Globus pallidus (tissue), 1 donor: ENCODE measurements around the gene MED12L.

Experiments
- DNase-seq: peaks from one replicate; pipeline ENCODE4 v3.0.0-alpha.2; 2015; ENCODE audit warnings: low spot score

Gene MED12L

GRCh38 chr3:151178208-151178845 lies 92.9 kb downstream of the MED12L start:
- no peak for DNase-seq

GRCh38 chr3:151182349-151183079 lies 97.0 kb downstream of the MED12L start:
- no peak for DNase-seq

GRCh38 chr3:151183265-151183671 lies 97.8 kb downstream of the MED12L start:
- DNase-seq, result no peak

- DNase-seq, result no peak
These were observed 105.6 kb downstream of the MED12L start for GRCh38 chr3:151191095-151191494.

GRCh38 chr3:151192545-151192944 lies 107.1 kb downstream of the MED12L start:
- DNase-seq, result no peak

- DNase-seq, result no peak
These were observed 110.4 kb downstream of the MED12L start for GRCh38 chr3:151195826-151196225.

- no peak for DNase-seq
These were observed 111.0 kb downstream of the MED12L start for GRCh38 chr3:151196434-151196833.

- no peak for DNase-seq
These were observed 111.8 kb downstream of the MED12L start for GRCh38 chr3:151197228-151197627.

GRCh38 chr3:151197981-151198767 lies 112.7 kb downstream of the MED12L start:
- no peak for DNase-seq

- no peak for DNase-seq
These were observed 113.4 kb downstream of the MED12L start for GRCh38 chr3:151198849-151199248.

- DNase-seq, result no peak
These were observed 114.3 kb downstream of the MED12L start for GRCh38 chr3:151199554-151200438.

- no peak for DNase-seq
These were observed 115.1 kb downstream of the MED12L start for GRCh38 chr3:151200586-151200985.

GRCh38 chr3:151201051-151201730 lies 115.7 kb downstream of the MED12L start:
- DNase-seq, result no peak

GRCh38 chr3:151203051-151203420 lies 117.6 kb downstream of the MED12L start, which contains the start of gene GPR171:
TSS of gene GPR171 (minus strand) at chr3:151203216. CDS start at chr3:151199386, 3,830 bp downstream.
- DNase-seq, result no peak

- no peak for DNase-seq
These were observed 119.3 kb downstream of the MED12L start for GRCh38 chr3:151204530-151205402.

GRCh38 chr3:151205482-151205881 lies 120.0 kb downstream of the MED12L start:
- DNase-seq, result no peak

- no peak for DNase-seq
These were observed 120.7 kb downstream of the MED12L start for GRCh38 chr3:151206201-151206600.

GRCh38 chr3:151209654-151210053 lies 124.2 kb downstream of the MED12L start:
- no peak for DNase-seq

GRCh38 chr3:151210676-151211381 lies 125.4 kb downstream of the MED12L start:
- no peak for DNase-seq

GRCh38 chr3:151213151-151213550 lies 127.7 kb downstream of the MED12L start:
- DNase-seq, result no peak
